ENCODE results near the gene GALNTL6. TPM values are rescaled to one million over a fixed set of nuclear protein-coding genes. Genes with fewer than 3 reads are reported as not detected.

GALNTL6 gene
- total and polyA plus RNA-seq, 2 experiments from 2014 or later, result 0.38 to 0.40 TPM

GRCh38 chr4:172656055-172656454 is 842.9 kb downstream of the GALNTL6 start:
- H2AFZ ChIP-seq, result no peak overlapping the region
- Mint-ChIP-seq H3K27me3 (ENCODE audit: insufficient read depth, low read depth, poor library complexity) (no peaks in the 10 kb centered on the region), H3K27ac (no peak overlapping the region), H3K4me3 (no peak overlapping the region), H3K9me3 (peaks cover 3% of the 10 kb centered on the region; the same call in 1 of the 3 replicates), H3K4me1 (peaks cover 16% of the 10 kb centered on the region), H3K36me3 (ENCODE audit: low read depth) (no peaks in the 10 kb centered on the region)
- no peaks in the 10 kb centered on the region for H3F3A ChIP-seq (replicated peaks; ENCODE audit: low read depth)
- H3K9me2 ChIP-seq (ENCODE audit: insufficient read depth), result no peaks in the 10 kb centered on the region
- H3K27me3 ChIP-seq (ENCODE audit: insufficient read depth), result no peaks in the 10 kb centered on the region
- TF ChIP-seq ZNF114 (CRISPR knock-in tag; IDR thresholded peaks at IDR 0.05) (no peak), ZNF462 (CRISPR knock-in tag; IDR thresholded peaks at IDR 0.05) (no peak), JUNB (IDR thresholded peaks at IDR 0.05; ENCODE audit: unreplicated experiment) (no peak), REST (IDR thresholded peaks at IDR 0.05; ENCODE audit: unreplicated experiment) (no peak), NANOG (IDR thresholded peaks at IDR 0.05; ENCODE audit: borderline replicate concordance) (no peak), ZNF331 (CRISPR knock-in tag; IDR thresholded peaks at IDR 0.05; ENCODE audit: low read depth) (no peak), EZH2phosphoT487 (IDR thresholded peaks at IDR 0.05; ENCODE audit: unreplicated experiment) (no peak), CREB1 (CRISPR knock-in tag; IDR thresholded peaks at IDR 0.05; ENCODE audit: low read depth) (no peak), CTCF (conservative IDR thresholded peaks at IDR 0.05; ENCODE audit: low read depth in 2 of 2) (no peak), POLR2AphosphoS5 (IDR thresholded peaks at IDR 0.05; ENCODE audit: low read depth) (no peak), EZH2 (IDR thresholded peaks at IDR 0.05; ENCODE audit: low read depth, unreplicated experiment) (no peak), ETS1 (IDR thresholded peaks at IDR 0.05) (no peak), STAT1 (IDR thresholded peaks at IDR 0.05; ENCODE audit: unreplicated experiment) (no peak)
- ATAC-seq, result no peak
- no peak overlapping the region for H3K27ac ChIP-seq (ENCODE audit: low read depth)
- no peak overlapping the region for H3K4me2 ChIP-seq
- peaks cover 15% of the 10 kb centered on the region for H3K4me1 ChIP-seq (ENCODE audit: insufficient read depth)
- H3K4me3 ChIP-seq, result no peak overlapping the region
- no peaks in the 10 kb centered on the region for H4K20me1 ChIP-seq (replicated peaks; ENCODE audit: insufficient read depth)
- no peaks in the 10 kb centered on the region for H3K36me3 ChIP-seq (ENCODE audit: insufficient read depth)
- no peaks in the 10 kb centered on the region for H3K79me2 ChIP-seq (replicated peaks; ENCODE audit: insufficient read depth)
- no peak for DNase-seq (ENCODE audit: low spot score)
